Measurements from ENCODE around the gene DSE.

Gene DSE

DNA sequence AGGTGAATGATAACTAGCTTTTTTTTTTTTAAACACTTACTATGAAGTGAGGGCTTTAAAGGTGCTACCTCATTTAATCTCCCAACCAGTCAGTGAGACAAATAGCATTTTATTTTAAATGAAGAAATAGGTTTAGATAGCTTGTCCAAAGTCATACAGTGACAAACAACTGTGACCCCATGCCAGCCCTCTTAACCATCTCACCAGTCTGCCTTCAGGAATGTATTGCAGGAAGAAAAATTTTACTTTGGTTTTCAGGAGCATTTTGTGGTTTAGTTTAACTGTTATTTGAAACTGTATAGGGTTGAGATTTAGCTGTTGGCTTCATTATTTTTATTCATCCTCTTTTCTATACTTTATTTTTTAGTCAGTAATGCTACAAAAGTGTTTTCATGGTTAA lies 18.6 kb downstream of the DSE start:
- DNase-seq = no peak

GRCh38 chr6:116390581-116390980 lies 19.8 kb downstream of the DSE start:
- no peak for DNase-seq

GRCh38 chr6:116392132-116393013 lies 21.6 kb downstream of the DSE start:
- no peak for DNase-seq

- DNase-seq = no peak
Observed at GRCh38 chr6:116393430-116393829, 22.7 kb downstream of the DSE start.

DNA sequence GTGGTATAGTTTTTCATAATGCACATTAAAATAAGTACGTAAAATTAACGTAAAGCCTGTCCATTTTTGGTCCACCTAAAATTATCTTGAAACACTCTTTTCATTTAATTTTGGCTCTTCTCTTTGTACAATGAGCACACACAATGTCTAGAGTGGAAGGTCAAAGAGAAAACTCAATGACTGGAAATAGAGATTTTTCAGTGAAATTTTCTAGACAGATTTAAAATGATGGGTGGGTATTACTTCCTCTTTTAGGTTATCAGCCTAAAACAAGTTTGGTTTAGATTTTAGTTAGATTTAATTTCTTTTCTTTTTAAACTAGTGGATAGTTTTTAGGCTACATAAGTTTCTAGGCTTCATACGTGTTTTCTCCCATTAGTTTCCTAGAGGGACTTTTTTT lies 24.9 kb downstream of the DSE start:
- no peak for DNase-seq

DNA sequence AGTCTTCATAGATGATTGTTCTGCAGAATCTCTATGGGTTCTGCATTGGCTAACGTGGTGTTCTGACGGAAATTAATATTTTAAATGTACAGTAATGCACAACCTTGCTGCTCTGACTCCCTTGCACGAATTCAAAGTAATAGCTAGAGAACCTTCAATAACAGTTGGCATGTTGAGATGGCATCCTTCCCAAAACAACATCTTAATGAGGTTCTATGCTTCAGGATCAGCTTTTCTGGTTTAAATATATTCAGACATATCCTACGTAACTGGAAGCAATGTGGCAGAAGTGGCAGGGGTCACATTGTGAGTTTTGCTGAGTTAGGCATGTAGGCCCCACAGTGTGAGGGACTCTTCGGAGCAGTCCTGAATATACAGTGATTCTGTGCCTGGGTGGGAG lies 25.7 kb downstream of the DSE start:
- no peak for DNase-seq

DNA sequence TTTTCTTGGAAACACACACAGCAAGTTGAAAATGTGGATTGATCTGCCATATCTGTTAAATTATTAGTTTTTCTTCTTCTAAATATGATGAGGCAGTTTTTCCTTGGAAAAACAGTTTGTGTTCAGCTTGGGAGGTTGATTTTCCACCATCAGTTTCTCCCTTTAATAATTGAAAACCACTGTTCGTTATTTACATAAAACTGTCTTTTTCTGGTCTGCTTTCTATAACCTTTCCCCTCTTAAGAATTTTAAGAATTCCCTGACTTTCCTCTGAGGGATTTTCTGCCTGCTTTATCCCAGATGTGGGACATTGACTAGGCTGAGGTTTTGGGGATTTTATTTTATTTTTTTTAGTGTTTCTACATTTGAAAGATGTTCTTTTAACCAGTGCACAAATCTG lies 27.2 kb downstream of the DSE start:
- no peak for DNase-seq

DNA sequence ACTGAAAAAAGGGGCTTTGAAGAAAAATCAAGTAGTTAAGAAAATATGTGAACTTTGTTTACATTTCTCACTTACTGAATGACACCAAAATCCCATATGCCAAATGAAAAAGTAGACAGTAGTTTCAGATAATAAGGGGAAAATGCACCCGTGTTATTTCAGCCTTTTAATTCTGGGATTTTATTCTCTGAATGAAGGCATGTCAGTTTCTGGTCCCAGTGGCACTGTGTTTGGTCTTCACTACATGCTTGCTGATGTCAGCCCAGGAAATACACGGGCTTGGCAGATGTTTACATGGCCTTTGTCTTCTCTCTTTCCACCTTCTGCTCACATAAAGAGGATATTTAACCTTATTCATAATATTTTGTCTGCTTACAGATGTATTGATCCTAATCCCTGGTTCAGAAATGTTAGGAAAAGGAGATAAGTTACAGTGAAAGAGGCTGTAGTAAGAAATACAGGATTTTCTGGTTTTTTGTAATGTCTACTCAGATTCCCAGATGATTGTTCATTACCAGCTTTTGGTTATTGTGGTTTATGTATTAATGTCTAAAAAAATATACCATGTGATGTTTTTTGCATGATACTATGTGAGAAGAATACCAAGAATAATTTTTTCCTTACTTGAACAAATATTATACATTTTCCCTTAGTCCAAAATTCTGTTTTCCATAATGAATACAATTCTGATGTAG lies 27.7 kb downstream of the DSE start:
- DNase-seq = no peak

DNA sequence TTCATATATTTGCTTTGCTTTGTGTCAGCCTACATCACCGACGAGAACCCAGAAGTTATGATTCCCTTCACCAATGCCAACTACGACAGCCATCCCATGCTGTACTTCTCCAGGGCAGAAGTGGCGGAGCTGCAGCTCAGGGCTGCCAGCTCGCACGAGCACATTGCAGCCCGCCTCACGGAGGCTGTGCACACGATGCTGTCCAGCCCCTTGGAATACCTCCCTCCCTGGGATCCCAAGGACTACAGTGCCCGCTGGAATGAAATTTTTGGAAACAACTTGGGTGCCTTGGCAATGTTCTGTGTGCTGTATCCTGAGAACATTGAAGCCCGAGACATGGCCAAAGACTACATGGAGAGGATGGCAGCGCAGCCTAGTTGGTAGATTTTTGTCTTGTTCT lies 28.5 kb downstream of the DSE start:
- DNase-seq = no peak

DNA sequence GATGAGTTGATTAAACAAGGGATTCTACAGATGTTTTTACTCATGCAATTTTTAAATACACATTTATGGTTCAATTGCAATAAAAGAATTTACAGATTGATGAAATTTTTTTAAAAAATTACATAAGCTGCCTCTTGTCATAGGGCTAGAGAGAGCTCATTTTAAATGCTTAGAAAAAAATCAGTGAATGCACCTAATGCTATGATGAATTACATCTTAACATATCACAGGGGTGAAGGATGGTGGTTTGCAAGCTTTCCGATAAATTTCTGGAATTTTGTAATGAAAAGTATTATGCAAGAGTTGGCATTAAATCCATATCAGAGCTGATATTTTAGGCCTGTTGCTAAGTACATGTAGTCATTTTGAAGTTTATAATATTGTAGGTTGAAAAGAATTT lies 29.6 kb downstream of the DSE start:
- no peak for DNase-seq

DNA sequence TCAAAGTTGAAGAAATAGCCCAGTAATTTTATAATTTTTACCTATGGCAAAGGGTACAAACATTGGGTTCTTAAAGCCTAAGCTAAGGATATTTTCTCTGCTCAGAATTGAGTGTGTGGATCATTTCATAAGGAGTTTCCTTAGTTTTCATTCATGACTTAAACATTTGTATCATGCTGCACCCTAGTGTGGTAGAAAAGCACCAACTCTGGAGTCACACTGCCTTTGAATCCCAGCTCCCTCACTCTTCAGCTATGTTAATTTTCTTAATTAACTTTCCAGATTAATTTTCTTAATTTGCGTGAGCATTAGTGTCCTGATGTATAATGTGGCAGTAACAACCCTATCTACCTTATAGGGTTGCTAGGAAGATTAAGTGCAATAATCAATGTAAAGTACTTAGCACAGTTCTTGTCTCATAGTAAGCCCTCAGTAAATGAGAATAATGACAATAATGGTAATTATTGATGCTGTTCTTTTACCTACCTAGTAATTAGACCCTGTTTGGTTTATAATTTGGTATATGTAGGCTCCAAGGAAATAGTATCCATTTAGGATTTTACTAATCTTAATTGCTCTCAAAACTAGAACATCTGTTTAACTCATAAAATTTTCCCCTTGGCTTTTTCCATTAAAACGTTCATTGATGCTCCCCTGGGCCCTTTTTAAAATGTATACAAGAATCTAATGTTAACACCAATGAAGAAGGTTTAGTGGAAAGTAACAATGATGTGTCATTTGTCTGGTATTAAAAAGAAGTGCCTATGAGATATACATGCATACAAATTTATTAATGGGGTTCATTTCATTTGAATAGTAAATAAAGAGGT lies 31.6 kb downstream of the DSE start:
- no peak for DNase-seq

DNA sequence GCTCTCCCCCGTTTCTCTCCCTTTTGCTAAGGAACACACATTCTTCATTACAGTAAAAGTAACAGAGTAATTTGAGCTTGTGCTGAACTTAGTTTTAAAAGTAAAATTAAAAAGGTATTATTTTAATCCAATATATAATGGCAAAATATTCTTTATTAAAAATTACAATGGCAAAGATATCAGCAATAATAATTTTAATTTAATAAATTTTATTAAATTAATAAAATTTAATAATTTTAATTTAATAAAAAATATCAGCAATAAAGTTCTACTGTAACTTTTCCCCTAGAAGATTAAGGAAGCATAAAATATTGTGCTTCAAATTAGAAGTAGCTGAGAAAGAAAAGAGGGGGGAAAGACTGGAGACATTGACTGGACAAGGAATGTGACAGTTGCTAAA lies 32.5 kb downstream of the DSE start:
- DNase-seq = no peak

DNA sequence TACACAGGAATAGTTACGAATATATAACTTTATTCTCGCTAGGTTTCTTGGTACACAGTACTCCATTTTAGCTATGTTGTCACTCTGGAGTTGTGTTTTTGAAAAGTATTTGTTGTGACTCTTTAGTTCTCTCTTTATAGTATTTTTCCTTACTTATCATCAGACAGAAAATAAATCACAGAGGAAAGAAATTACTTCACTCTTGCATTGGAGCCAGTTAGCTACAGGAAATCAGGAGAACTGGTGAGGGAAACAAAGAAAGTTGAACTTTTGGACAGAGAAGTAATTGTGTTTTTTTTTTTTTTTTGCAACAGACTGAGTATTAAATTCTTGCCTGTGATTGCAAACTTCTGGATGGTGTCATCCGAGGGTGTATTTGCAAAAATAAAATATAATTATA lies 33.9 kb downstream of the DSE start:
- DNase-seq = no peak

- no peak for DNase-seq
Observed at GRCh38 chr6:116405138-116405537, 34.4 kb downstream of the DSE start.

DNA sequence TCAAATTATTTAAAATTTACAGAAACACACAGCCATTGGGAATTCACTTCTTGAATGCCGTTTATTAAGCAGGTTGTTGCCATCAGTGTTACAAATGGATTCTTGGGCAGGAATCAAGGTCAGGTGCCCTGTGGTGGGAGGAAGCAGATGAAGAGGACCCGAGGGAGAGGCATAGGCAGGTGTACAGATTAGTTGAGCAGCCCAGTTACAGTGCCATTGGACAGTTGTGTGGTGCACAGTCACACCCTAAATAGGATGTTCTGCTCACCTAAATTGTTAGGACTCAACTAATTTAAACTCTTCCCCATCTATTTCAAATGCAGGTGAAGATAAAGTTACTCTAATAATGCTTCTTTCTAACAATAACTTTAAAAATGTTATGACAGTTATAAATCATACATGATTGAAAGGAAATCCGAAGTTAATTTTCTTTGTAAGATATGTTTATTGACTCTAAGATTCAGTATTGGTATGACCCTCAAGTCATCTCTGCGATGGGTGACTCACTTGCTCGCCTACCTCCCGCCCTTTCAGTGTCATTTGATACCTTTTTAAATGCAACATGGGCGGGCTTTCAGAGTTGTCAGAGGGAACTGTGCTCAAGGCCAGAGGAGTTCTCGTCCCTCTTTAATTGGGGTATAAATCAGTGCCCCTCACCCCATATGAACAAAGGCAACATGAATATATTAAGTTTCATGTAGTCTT lies 35.1 kb downstream of the DSE start:
- no peak for DNase-seq

DNA sequence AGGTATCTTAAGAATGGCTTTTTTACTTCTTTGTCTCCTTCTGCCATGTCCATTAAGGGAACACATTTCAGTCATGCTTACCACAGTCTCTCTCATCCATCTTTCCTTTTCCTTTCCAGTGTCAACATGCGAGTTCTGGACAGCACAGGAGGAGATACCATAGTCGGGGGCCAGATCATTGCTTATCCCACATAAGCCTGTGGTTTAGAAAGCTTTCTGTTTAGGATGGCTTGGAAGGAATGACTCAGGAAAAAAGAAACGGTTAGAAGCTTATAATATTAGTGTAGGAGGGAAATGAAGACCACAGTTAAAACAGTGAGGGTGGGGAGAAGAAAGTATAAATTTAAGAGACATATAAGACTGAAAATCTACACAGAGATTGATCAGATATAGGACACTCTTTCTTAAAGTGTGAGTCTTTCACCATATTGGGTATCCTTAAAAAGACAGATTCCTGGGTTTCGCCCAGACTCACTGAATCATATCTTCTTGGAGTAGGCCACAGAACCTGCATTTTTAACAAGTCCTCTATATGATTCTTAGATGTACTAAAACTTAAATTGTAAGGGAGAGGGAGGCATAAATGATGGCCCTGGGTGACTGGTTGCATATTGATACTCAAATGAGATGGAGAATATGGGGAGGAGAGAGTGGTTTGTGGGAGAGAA lies 36.1 kb downstream of the DSE start:
- DNase-seq = no peak

DNA sequence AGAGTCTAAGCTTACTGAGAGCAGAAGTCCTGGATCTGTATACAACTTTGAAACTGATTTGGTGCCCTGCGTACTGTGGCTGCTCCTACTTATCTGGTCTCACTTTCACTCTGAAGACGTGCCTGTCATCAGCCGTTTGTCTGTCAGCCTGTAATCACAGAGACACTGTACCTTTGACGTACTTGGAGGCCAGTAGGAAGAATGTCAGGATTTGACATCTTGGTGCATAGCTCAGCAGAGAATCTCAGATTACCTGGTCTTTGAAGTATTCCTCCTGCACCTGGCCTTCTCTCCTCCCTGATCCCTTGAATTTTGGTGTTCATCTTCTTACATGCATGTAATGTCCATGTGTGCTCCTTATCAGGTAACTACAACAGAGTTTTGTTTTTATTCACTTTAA lies 37.7 kb downstream of the DSE start:
- DNase-seq = no peak

DNA sequence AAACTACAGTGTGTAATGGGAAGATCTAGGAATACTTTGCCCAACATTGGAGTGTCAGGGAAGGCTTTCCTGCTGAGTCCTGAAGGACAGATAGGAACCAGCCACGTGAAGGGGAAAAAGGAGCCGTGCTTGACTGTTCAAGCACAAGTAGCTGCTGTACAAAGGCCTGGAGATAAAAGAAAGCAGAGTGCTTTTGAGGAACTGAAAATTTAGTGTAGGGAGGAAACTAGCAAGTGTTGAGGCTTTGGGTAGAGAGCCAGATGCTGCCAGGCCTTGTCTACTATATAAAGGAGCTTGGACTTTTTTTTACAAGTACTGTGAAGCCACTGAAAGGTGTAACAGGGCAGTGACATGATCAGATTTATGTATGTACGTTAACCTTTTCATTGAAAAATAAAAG lies 39.0 kb downstream of the DSE start:
- peak in 1 of 2 donors; percentile 31 for DNase-seq

DNA sequence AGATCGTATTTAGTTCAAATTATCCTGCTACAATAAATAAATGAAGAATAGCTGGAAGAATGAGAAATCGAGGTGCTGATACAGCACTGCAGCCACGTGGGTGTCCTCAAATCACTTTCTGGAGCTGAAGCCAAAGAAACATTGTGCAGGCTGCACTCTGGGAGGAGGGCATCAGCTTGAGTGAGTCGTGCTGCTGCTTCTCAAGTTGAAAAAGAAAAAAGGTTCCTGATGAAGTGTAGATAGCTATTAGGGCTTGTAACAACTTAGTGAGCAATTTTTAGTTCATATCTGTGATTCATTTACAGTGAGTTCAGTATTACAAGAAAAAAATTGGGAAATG lies 40.5 kb downstream of the DSE start:
- peak in 1 of 2 donors; percentile 9 for DNase-seq

- no peak for DNase-seq
Observed at GRCh38 chr6:116412270-116412669, 41.5 kb downstream of the DSE start.

GRCh38 chr6:116413357-116413756 lies 42.6 kb downstream of the DSE start:
- no peak for DNase-seq

- DNase-seq = no peak
Observed at GRCh38 chr6:116417661-116418060, 46.9 kb downstream of the DSE start.
